B cell (primary cell): ENCODE measurements around the gene GRB10. TPM values are rescaled to one million over a fixed set of nuclear protein-coding genes. Genes with fewer than 3 reads are reported as not detected.

Experiments used
- ATAC-seq: fragments of 200-7000 bp; cut with Tn5 transposase; one replicate; pipeline ENCODE4 v1.10.0; 2021; ENCODE audit warnings: low read depth, mild to moderate bottlenecking, moderate number of reproducible peaks, moderate library complexity
- CTCF ChIA-PET: fragments of 350-600 bp; sonication (Branson Sonifier 250); formaldehyde crosslinking; loops from one replicate; lab custom pipeline; 2021; ENCODE audit warnings: antibody characterized with exemption, inconsistent platforms; lab: Charles Lee
- POLR2A ChIA-PET: fragments of 350-600 bp; sonication (Branson Sonifier 250); formaldehyde crosslinking; loops from one replicate; lab custom pipeline; 2021; ENCODE audit warnings: antibody characterized with exemption; lab: Charles Lee
- DNase-seq: peaks from one replicate; pipeline ENCODE4 v3.0.0; 2013
- H2AFZ ChIP-seq: 2 replicates; pipeline ENCODE4 v1.6.1; 2012; ENCODE audit warnings: mild to moderate bottlenecking, low read depth, low read length; ENCODE audit not compliant: insufficient read depth, poor library complexity, severe bottlenecking
- H3K27ac ChIP-seq, 2 donors: 1 replicate in 1 of 2; 2 replicates in 1 of 2; pipeline ENCODE4 v1.5.1; 2012 to 2013; ENCODE audit warnings: low read length in 2 of 2, mild to moderate bottlenecking in 2 of 2, moderate library complexity in 1 of 2
- H3K27me3 ChIP-seq, 4 experiments: fragments of 200-600 bp in 1 of 4; sonication (generic) in 1 of 4; replicated peaks in 1 of 4; 1 replicate in 2 of 4; 2 replicates in 2 of 4; pipeline versions ENCODE4 v1.6.1 to v1.7.0; 2013 to 2016; ENCODE audit warnings: low read length in 3 of 4, mild to moderate bottlenecking in 2 of 4, mixed read lengths in 1 of 4, moderate library complexity in 1 of 4; ENCODE audit not compliant: insufficient read depth in 4 of 4, control insufficient read depth in 3 of 4; ENCODE audit errors: control extremely low read depth in 1 of 4
- H3K36me3 ChIP-seq, 2 experiments: replicated peaks in 1 of 2; 1 replicate in 1 of 2; 2 replicates in 1 of 2; pipeline versions ENCODE4 v1.6.1 to v1.7.1; 2013; ENCODE audit warnings: low read length in 1 of 2; ENCODE audit not compliant: insufficient read depth in 2 of 2, control insufficient read depth in 1 of 2; ENCODE audit errors: control extremely low read depth in 1 of 2, extremely low read depth in 1 of 2
- H3K4me1 ChIP-seq, 2 donors: fragments of 200-600 bp in 1 of 2; sonication (generic) in 1 of 2; 1 replicate in 1 of 2; 2 replicates in 1 of 2; pipeline versions ENCODE4 v1.5.1 to v1.6.1; 2013 to 2017; ENCODE audit warnings: low read length in 2 of 2; ENCODE audit not compliant: control insufficient read depth in 2 of 2, insufficient read depth in 2 of 2
- H3K4me2 ChIP-seq: replicated peaks from 2 replicates; pipeline ENCODE3; 2012; ENCODE audit warnings: mild to moderate bottlenecking, low read depth, low read length; ENCODE audit not compliant: poor library complexity, severe bottlenecking
- H3K4me3 ChIP-seq, 5 experiments: fragments of 200-600 bp in 1 of 5; sonication (generic) in 1 of 5; 1 replicate in 3 of 5; 2 replicates in 2 of 5; pipeline versions ENCODE4 v1.5.1 to v1.7.0; 2011 to 2016; ENCODE audit warnings: low read length in 4 of 5, mild to moderate bottlenecking in 4 of 5, low read depth in 2 of 5, control low read depth in 1 of 5, moderate library complexity in 1 of 5; ENCODE audit not compliant: insufficient read depth in 1 of 5; ENCODE audit errors: control extremely low read depth in 1 of 5, extremely low read depth in 1 of 5
- H3K79me2 ChIP-seq: fragments of 200-600 bp; sonication (generic); one replicate; pipeline ENCODE4 v1.6.0; 2016; ENCODE audit warnings: low read length; ENCODE audit not compliant: control insufficient read depth, insufficient read depth
- H3K9ac ChIP-seq: fragments of 200-600 bp; sonication (generic); 2 replicates; pipeline ENCODE4 v1.6.1; 2017; ENCODE audit warnings: mild to moderate bottlenecking, low read length, moderate library complexity
- H3K9me3 ChIP-seq, 3 donors: one replicate each; pipeline versions ENCODE4 v1.6.1 to v1.7.1; 2013; ENCODE audit warnings: low read length in 2 of 3; ENCODE audit not compliant: control insufficient read depth in 2 of 3, insufficient read depth in 1 of 3; ENCODE audit errors: control extremely low read depth in 1 of 3
- H4K20me1 ChIP-seq: 2 replicates; pipeline ENCODE4 v1.6.0; 2012; ENCODE audit warnings: mild to moderate bottlenecking, low read length; ENCODE audit not compliant: insufficient read depth, control insufficient read depth, poor library complexity, severe bottlenecking
- H3K27ac Mint-ChIP-seq: one replicate; pipeline ENCODE4 v1.8.0; 2021; ENCODE audit warnings: mixed read lengths
- H3K27me3 Mint-ChIP-seq: one replicate; pipeline ENCODE4 v1.8.0; 2021; ENCODE audit warnings: mixed read lengths
- H3K4me1 Mint-ChIP-seq: one replicate; pipeline ENCODE4 v1.8.0; 2021; ENCODE audit warnings: mixed read lengths
- H3K4me3 Mint-ChIP-seq: one replicate; pipeline ENCODE4 v1.8.0; 2021; ENCODE audit warnings: mixed read lengths
- H3K9me3 Mint-ChIP-seq: one replicate; pipeline ENCODE4 v1.8.0; 2022; ENCODE audit warnings: mixed read lengths; ENCODE audit not compliant: insufficient read depth
- EZH2 ChIP-seq: IDR thresholded peaks from 2 replicates; pipeline ENCODE4 v1.6.1; 2012; ENCODE audit warnings: borderline replicate concordance, low read depth, mild to moderate bottlenecking, moderate library complexity, low read length; ENCODE audit not compliant: insufficient read depth, poor library complexity, severe bottlenecking
- WGBS: methylation state at CpG from one replicate; pipeline ENCODE4 v1.1.5; 2013; ENCODE audit warnings: missing lambda C conversion rate; ENCODE audit not compliant: insufficient coverage; 5-methylcytosine and 5-hydroxymethylcytosine counted together
- intact Hi-C: fragments of 100-400 bp; cut with micrococcal nuclease; formaldehyde crosslinking; loops from one replicate; pipeline ENCODE4 v1.10.0; 2022
- polyA plus RNA-seq: library from polyadenylated mRNA; depleted of rRNA; stranded (reverse); fragments of >200 nt; gene quantifications from 2 replicates; pipeline ENCODE4 v1.2.3, GENCODE V29; 2012
- total RNA-seq, 2 donors: library from RNA; stranded (reverse); fragments of 120-200 nt in 1 of 2; gene quantifications; 1 replicate in 1 of 2; 2 replicates in 1 of 2; pipeline versions ENCODE4 v1.2.3 to v1.2.4, GENCODE V29; 2013 to 2022
- TF ChIP-seq, protein P1 (sequence below): fragments of 200-600 bp; IDR thresholded peaks from one replicate; pipeline ENCODE4 v1.8.0; 2022; ENCODE audit warnings: antibody characterized with exemption, mild to moderate bottlenecking

GRB10 gene
- total and polyA plus RNA-seq, 2 donors (not counting 1 experiment from before 2014, with no cell fraction given) = 0.04 TPM; not detected in 1

DNA sequence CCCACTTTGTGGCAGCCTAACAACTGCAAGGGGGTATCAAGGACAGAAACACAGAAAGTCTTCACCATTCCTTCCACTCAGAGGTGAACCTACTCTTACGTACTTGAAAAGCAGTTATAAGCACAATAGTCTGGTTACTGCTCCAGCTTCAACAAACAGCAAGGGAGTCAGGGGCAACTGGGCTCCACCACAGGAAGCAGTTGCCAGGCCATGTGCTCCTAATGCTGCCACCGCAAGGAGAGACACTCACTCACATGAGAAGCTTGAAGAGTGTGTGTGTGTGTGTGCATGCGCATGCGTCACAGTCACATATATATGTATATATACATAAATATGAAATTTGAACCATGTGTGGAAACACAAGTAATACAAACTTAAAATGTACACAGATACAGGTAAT is 65.5 kb downstream of the GRB10 start:
- intact Hi-C loops = no loop called here
- no peaks in the 10 kb centered on the region for H3K4me1 ChIP-seq
- no peaks in the 10 kb centered on the region for H3K79me2 ChIP-seq
- no peaks in the 10 kb centered on the region for H4K20me1 ChIP-seq
- no peak overlapping the region for H2AFZ ChIP-seq
- Mint-ChIP-seq H3K27me3 (peaks cover 21% of the 10 kb centered on the region), H3K4me3 (no peak overlapping the region), H3K27ac (no peak overlapping the region), H3K9me3 (no peaks in the 10 kb centered on the region), H3K4me1 (no peaks in the 10 kb centered on the region)
- no peak overlapping the region for H3K4me3 ChIP-seq
- H3K4me2 ChIP-seq = no peak overlapping the region
- H3K9ac ChIP-seq = no peak overlapping the region
- POLR2A ChIA-PET = no interaction called here
- no peak for DNase-seq
- CTCF ChIA-PET = no interaction called here
- H3K9me3 ChIP-seq = no peaks in the 10 kb centered on the region
- TF ChIP-seq, protein P1, sequence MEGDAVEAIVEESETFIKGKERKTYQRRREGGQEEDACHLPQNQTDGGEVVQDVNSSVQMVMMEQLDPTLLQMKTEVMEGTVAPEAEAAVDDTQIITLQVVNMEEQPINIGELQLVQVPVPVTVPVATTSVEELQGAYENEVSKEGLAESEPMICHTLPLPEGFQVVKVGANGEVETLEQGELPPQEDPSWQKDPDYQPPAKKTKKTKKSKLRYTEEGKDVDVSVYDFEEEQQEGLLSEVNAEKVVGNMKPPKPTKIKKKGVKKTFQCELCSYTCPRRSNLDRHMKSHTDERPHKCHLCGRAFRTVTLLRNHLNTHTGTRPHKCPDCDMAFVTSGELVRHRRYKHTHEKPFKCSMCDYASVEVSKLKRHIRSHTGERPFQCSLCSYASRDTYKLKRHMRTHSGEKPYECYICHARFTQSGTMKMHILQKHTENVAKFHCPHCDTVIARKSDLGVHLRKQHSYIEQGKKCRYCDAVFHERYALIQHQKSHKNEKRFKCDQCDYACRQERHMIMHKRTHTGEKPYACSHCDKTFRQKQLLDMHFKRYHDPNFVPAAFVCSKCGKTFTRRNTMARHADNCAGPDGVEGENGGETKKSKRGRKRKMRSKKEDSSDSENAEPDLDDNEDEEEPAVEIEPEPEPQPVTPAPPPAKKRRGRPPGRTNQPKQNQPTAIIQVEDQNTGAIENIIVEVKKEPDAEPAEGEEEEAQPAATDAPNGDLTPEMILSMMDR = no peak
- no peak for TF ChIP-seq EZH2
- no peak for ATAC-seq
- no peaks in the 10 kb centered on the region for H3K27me3 ChIP-seq
- WGBS = 56% methylated on average over 1 of the region's 4 CpGs
- H3K27ac ChIP-seq = no peak overlapping the region
- H3K36me3 ChIP-seq = no peaks in the 10 kb centered on the region

DNA sequence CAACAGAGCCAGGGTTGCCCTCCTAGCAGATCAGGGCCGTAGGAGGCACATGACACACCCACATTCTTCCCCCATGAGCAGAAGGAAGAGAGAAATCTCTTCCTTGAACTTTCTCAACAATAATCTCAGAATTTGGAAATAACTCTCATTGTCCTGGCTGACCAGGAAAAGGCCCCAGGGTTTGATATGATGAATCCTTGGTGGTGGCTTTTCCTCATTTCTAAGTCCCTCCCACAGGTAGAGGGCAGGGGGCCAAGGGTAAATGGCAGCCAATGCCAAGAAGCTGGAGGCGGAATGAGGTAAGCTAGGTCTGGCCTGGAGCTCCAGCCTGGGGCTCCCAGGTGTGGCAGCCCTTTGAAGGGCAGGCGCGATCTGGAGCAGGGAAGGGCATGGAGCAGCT is 67.8 kb downstream of the GRB10 start:
- Histone ChIP-seq H3K79me2 (no peaks in the 10 kb centered on the region), H3K27me3 (no peaks in the 10 kb centered on the region), H3K4me3 (no peak overlapping the region), H3K9me3 (no peaks in the 10 kb centered on the region), H2AFZ (no peak overlapping the region), H3K4me1 (no peaks in the 10 kb centered on the region), H4K20me1 (no peaks in the 10 kb centered on the region), H3K27ac (no peak overlapping the region), H3K36me3 (no peaks in the 10 kb centered on the region), H3K9ac (no peak overlapping the region), H3K4me2 (no peak overlapping the region)
- Mint-ChIP-seq H3K4me3 (no peak overlapping the region), H3K27me3 (peaks cover 30% of the 10 kb centered on the region), H3K4me1 (no peaks in the 10 kb centered on the region), H3K9me3 (no peaks in the 10 kb centered on the region), H3K27ac (no peak overlapping the region)
- no peak for ATAC-seq
- TF ChIP-seq, protein P1 = no peak
- no peak for TF ChIP-seq EZH2
- CTCF ChIA-PET = no interaction called here
- intact Hi-C loops = no loop called here
- no peak for DNase-seq
- POLR2A ChIA-PET = no interaction called here
- WGBS = 98% methylated on average over 3 of the region's 4 CpGs
